Gastroesophageal sphincter (tissue), 3 donors: ENCODE data around the gene ECI2.

Source experiments
- POLR2A ChIP-seq, 2 donors: fragments of 450-650 bp; IDR thresholded peaks; one replicate each; pipeline ENCODE4 v1.6.1; 2017; ENCODE audit warnings: antibody characterized with exemption in 2 of 2, mild to moderate bottlenecking in 2 of 2, moderate library complexity in 1 of 2
- POLR2AphosphoS5 ChIP-seq: sonication (generic); formaldehyde crosslinking; IDR thresholded peaks from one replicate; pipeline ENCODE4 v1.6.1; 2017; ENCODE audit warnings: antibody characterized with exemption
- TF ChIP-seq, protein P1 (sequence below), 4 experiments: fragments of 200-600 bp in 2 of 4; fragments of 450-650 bp in 2 of 4; sonication (generic) in 1 of 4; IDR thresholded peaks; one replicate each; pipeline ENCODE4 v1.5.1; 2017 to 2019; ENCODE audit warnings: antibody characterized with exemption in 4 of 4, mild to moderate bottlenecking in 2 of 4, moderate library complexity in 2 of 4

DNA sequence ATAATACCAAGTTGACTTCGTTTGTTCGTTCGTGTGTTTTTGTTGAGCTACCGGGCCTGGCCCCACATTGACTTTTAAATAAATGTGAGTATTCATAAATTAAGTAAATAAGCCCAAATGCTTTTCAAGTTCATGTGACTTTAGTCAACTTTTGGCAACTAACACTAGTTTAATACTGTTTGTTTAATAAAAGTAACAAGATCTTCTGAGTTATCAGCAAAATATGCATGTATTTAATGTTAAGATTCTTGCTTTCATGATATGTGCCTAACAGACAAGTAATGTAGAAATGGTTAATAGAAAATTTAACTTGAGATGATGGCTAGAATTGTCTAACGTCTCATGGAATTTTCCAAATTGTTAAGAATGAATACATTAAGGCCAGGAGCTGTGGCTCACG is 38.7 kb upstream of the ECI2 start:
- TF ChIP-seq, protein P1, sequence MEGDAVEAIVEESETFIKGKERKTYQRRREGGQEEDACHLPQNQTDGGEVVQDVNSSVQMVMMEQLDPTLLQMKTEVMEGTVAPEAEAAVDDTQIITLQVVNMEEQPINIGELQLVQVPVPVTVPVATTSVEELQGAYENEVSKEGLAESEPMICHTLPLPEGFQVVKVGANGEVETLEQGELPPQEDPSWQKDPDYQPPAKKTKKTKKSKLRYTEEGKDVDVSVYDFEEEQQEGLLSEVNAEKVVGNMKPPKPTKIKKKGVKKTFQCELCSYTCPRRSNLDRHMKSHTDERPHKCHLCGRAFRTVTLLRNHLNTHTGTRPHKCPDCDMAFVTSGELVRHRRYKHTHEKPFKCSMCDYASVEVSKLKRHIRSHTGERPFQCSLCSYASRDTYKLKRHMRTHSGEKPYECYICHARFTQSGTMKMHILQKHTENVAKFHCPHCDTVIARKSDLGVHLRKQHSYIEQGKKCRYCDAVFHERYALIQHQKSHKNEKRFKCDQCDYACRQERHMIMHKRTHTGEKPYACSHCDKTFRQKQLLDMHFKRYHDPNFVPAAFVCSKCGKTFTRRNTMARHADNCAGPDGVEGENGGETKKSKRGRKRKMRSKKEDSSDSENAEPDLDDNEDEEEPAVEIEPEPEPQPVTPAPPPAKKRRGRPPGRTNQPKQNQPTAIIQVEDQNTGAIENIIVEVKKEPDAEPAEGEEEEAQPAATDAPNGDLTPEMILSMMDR (IDR thresholded peaks at IDR 0.05): no peak
- TF ChIP-seq POLR2AphosphoS5 (no peak), POLR2A (IDR thresholded peaks at IDR 0.05) (no peak)
